CD4-positive, alpha-beta T cell treated with Interleukin-15 for 4 hours (primary cell): ENCODE results near the gene FSTL5.

Experiments
- DNase-seq: peaks from one replicate; pipeline ENCODE4 v3.0.0-alpha.2; 2020; ENCODE audit warnings: low spot score

Gene FSTL5

GRCh38 chr4:161454860-161455259, 708.9 kb downstream of the FSTL5 start:
- DNase-seq = no peak

GRCh38 chr4:161448550-161449180, 715.1 kb downstream of the FSTL5 start:
- DNase-seq = no peak

DNA sequence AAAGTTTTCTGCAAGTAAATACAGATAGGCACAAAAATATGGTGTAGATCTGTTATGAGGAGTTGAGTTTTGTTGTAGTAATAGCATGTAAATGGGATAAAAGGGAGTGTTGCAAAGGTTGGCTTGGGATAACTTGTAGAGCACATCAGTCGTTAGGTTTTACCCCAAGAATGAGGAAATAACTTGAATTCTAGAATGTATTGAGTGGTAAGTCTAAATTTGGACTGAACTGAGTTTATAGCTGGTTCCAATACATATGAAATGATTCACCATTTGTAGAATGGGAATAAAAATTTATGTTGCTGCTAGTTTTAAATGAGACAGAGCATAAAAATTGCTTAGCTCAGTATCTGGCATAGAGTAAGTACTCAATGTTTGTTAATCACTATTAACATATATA, 719.2 kb downstream of the FSTL5 start:
- DNase-seq = no peak

GRCh38 chr4:161442921-161443320, 720.9 kb downstream of the FSTL5 start:
- no peak for DNase-seq

DNA sequence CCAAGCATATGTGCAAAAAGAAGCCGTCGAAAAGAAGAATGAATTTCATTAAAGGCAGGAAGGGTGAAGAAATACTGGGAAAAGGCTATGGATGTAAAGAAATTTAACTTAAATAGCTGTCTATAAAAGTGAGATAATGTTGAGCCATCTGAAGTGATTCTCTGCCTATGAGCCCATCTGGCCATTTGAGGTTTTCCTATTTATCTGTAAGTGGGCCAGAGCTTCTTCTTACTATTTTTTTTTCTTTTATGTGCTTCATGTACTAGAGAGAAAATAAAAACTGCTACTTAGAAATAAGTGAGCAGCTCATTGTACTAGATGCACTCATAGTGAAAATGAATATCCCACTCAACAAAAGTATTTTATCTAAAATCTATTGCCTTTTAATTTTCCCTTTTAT, 725.7 kb downstream of the FSTL5 start:
- no peak for DNase-seq

GRCh38 chr4:161428180-161428965, 735.4 kb downstream of the FSTL5 start:
- no peak for DNase-seq

GRCh38 chr4:161419822-161420221, 744.0 kb downstream of the FSTL5 start:
- no peak for DNase-seq

DNA sequence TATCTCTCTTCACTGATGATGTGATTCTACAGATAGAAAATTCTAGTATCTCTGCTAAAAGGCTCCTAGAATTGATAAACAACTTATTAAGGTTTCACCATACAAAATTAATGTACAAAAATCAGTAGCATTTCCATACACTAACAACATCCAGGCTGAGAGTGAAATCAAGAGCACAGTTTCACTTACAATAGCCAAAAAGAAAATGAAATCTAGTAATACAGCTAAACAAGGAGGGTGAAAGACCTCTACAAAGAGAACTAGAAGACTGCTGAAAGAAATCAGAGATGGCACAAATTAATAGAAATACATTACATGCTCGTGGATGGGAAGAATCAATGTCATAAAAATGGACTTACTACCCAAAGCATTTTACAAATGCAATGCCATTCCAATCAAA, 751.9 kb downstream of the FSTL5 start:
- no peak for DNase-seq

DNA sequence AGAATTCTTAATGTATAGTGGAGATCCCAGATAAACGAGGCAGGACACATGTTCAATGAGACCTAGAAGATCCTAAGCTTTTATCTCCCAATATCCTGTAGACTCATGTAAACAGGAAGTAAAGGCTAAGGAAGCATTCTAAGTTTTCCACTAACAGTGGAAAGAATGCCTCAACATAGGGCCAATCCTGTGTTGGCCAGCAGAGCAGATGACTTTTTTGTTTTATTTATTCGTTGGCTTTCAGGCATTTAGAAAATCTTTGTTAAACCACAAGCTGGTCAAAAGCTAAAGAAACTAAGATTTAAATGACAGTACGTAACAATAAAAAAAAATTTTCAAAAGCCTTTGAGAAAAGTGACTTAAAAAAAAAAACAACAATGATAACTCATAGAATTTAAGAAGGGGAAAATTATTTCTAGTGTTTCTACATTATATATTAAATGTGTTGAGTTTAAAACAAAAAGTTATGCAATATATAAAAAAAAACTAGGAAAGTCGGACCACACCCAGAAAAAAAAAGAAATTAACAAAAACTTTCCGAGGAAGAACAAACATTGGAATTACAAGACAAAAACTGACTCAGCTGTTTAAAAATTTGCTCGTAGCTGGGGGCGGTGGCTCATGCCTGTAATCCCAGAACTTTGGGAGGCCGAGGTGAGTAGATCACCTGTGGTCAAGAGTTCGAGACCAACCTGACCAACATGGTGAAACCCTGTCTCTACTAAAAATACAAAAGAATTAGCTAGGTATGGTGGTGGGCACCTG, 759.3 kb downstream of the FSTL5 start:
- DNase-seq = no peak

DNA sequence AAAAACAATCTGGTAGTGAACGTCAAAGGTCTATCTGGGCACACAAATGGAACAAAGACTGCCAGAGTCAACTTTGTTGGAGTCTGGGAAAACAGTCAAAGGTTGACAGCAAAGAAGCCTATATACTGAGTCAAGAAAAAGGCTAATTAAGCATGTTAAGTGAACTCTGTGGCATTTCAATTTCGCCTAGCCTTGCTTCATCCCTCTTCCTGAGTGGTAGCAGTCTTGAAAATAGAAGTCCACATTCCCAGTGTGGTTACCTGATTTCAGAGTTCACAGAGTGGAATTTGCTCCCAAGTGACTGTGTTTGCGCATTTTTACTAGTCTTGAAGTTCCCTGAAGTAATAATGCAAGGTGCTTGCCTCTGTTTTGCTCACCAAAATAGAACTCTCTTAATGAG, 760.0 kb downstream of the FSTL5 start:
- no peak for DNase-seq

DNA sequence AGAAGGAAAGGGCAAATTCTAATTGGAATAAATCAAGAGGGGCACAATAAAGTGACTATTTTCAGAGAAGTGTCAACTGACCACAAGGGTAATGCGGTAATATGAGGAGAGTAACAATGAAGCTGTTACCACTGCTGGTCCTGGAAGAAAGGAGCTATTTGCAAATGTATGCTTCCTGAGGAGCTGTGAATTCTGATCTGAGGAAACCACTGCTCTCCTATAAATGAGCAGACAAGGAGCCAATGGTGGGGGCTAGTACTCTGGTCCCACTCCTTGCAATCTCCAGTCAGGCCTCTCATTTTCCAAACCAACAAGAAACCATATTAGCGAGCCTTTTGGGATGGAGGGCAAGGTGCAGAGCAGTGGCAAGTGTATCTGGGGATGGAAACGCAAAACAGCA, 770.2 kb downstream of the FSTL5 start:
- no peak for DNase-seq

GRCh38 chr4:161382655-161383054, 781.1 kb downstream of the FSTL5 start:
- no peak for DNase-seq

DNA sequence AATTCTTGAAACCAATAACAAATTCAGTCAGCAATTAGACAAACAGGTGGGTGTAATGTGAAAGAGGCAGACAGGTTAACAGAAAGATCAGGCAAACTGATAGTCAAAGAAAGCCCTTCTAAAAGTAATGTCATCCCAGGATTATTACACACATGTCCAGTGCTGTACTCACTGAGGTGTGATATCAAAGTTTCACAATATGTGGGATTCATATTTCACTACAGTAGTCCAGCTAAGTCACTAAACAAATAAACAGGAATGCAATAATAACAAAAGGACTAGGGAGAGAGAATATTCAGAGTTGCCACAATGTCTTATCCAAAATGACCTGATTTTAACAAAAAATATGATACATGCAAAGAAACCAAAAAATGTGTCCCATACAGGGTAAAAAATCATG, 787.5 kb downstream of the FSTL5 start:
- DNase-seq = no peak

- no peak for DNase-seq
Observed at GRCh38 chr4:161364681-161365080, 799.1 kb downstream of the FSTL5 start.

- DNase-seq = no peak
Observed at GRCh38 chr4:161360982-161361381, 802.8 kb downstream of the FSTL5 start.

GRCh38 chr4:161359491-161359890, 804.3 kb downstream of the FSTL5 start:
- no peak for DNase-seq

DNA sequence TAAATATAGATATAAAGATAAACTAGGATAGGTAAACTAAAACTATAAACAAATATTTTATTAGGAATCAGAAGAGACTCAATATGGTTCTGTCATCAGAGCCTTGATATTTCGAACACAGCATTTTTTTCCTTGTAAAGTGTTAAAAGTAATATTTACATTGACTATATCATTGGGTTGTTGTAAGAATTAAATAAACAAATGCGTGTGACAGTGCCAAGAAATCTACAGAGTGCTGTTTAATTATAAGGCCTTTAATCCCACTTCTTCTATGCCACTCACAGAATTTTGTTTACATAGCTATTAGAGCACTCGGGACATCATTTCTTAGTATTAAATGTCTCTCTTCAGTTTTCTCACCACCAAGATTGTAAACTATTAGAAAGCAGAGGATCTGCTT, 807.4 kb downstream of the FSTL5 start:
- DNase-seq = no peak

DNA sequence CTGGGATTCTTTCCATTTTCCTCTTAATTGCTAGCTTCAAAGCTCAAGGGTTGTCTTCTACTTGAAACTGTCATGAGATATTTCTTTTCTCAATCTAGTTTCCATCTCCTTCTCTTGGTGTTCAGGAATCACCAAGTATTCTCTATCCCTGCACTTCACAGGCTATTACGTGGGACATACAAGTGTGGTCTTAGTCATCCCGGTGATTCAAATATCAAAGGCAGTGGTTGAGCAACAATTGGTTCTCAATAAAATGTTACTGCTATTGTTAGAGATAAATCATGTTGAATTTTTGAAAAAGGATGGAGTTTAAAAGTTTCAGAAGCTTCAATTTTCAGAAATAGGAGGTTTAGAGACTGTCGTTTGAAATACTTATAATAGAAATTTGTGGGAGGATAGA, 812.9 kb downstream of the FSTL5 start:
- no peak for DNase-seq

- no peak for DNase-seq
Observed at GRCh38 chr4:161345741-161346140, 818.1 kb downstream of the FSTL5 start.

DNA sequence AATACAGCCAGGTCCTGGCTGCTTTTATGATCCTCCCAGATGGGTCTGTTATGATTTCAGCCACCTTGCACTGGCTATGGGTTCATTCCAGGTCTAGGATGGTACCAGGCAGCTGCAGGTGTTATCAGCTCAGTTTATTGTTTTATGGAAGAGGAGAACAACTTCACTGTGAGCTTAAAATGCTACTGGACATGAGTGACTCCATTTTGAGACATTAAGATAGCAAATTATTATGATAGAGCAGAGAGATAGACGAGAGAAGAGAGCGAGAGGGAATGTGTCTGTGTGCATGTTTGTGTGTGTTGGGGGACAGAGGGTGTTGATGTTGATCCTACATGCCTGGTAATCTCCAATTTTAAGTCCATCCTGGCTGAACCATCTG, 820.2 kb downstream of the FSTL5 start:
- no peak for DNase-seq

- DNase-seq = no peak
Observed at GRCh38 chr4:161342881-161343568, 820.8 kb downstream of the FSTL5 start.

DNA sequence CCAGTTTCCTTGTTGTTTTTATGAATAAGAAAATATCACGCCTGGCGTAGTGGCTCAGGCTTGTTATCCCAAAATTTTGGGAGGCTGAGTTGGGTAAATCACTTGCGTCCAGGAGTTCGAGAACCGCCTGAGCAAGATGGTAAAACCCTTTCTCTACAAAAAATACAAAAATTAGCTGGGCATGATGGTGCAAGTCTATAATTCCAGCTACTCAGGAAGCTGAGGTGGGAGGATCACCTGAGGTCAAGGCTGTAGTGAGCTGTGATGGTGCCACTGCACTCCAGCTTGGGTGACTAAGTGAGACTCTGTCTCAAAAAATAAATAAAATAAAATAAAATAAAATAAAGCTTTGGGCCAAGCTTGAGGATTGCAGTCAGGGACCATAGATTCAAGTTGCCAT, 827.2 kb downstream of the FSTL5 start:
- no peak for DNase-seq
